Activated T-cell treated with anti-CD3 and anti-CD28 coated beads, Interleukin-2, amount 50 U/mL, for 72 hours (primary cell): ENCODE measurements around the gene C12orf54. TPM values are rescaled to one million over a fixed set of nuclear protein-coding genes. Genes with fewer than 3 reads are reported as not detected.
A peak's percentile ranks its signal among the peaks of the same experiment; 100 is the strongest.
"Not testable (repeated sequence)": the region's sequence is repeated elsewhere in the genome, so short reads cannot be mapped to it uniquely, and the experiment has no call there.

Experiments
- ATAC-seq, 2 donors: fragments of 150-1000 bp; cut with Tn5 transposase; replicated peaks in 1 of 2; 2 replicates each; pipeline ENCODE4 v1.10.0; 2021; ENCODE audit warnings: moderate library complexity in 2 of 2, mild to moderate bottlenecking in 1 of 2
- DNase-seq, 2 donors: peaks; one replicate each; pipeline ENCODE4 v3.0.0; 2021 to 2022; ENCODE audit warnings: mixed read lengths in 1 of 2
- H3K27ac Mint-ChIP-seq: one replicate; pipeline ENCODE4 v1.8.0; 2022; ENCODE audit warnings: mild to moderate bottlenecking, moderate library complexity, mixed read lengths
- H3K27me3 Mint-ChIP-seq: one replicate; pipeline ENCODE4 v1.8.0; 2022; ENCODE audit warnings: low read depth, mixed read lengths
- H3K36me3 Mint-ChIP-seq, 2 donors: one replicate each; pipeline ENCODE4 v1.8.0; 2022; ENCODE audit warnings: mixed read lengths in 2 of 2, mild to moderate bottlenecking in 1 of 2; ENCODE audit not compliant: insufficient read depth in 2 of 2
- H3K4me1 Mint-ChIP-seq: one replicate; pipeline ENCODE4 v1.8.0; 2022; ENCODE audit warnings: low read depth, mixed read lengths
- H3K4me3 Mint-ChIP-seq, 2 donors: one replicate each; pipeline ENCODE4 v1.8.0; 2022; ENCODE audit warnings: mild to moderate bottlenecking in 2 of 2, mixed read lengths in 2 of 2, moderate library complexity in 2 of 2
- H3K9me3 Mint-ChIP-seq, 2 donors: one replicate each; pipeline ENCODE4 v1.8.0; 2022; ENCODE audit warnings: mixed read lengths in 2 of 2
- total RNA-seq, 2 donors: library from RNA; stranded (reverse); gene quantifications; one replicate each; pipeline ENCODE4 v1.2.3, GENCODE V29; 2022

The C12orf54 gene
- total RNA-seq, 2 donors from 2014 or later, result 0.77 TPM; not detected in 1

- not testable (repeated sequence) for ATAC-seq, H3K4me3 Mint-ChIP-seq, H3K27ac Mint-ChIP-seq, H3K9me3 Mint-ChIP-seq, H3K4me1 Mint-ChIP-seq, H3K36me3 Mint-ChIP-seq, H3K27me3 Mint-ChIP-seq, DNase-seq
Observed at GRCh38 chr12:48520381-48520780, 38.1 kb downstream of the C12orf54 start.

- no peaks in the 10 kb centered on the region for H3K9me3 Mint-ChIP-seq
- ATAC-seq, result no peak
- H3K4me1 Mint-ChIP-seq, result no peaks in the 10 kb centered on the region
- H3K27ac Mint-ChIP-seq, result no peak within 1 kb of the TSS
- no peak for DNase-seq
- no peak within 1 kb of the TSS for H3K4me3 Mint-ChIP-seq
- H3K36me3 Mint-ChIP-seq, result no peaks in the 10 kb centered on the region
- H3K27me3 Mint-ChIP-seq, result peaks cover 5% of the 10 kb centered on the region
Observed at GRCh38 chr12:48525332-48525731, 43.0 kb downstream of the C12orf54 start, which contains the start of gene OR8S1. Gene OR8S1 (plus strand): TSS chr12:48525632. CDS start chr12:48525632, 0 bp downstream.

GRCh38 chr12:48527891-48528670 is 45.8 kb downstream of the C12orf54 start:
- no peak overlapping the region for H3K27ac Mint-ChIP-seq
- ATAC-seq (no peak), DNase-seq (no peak)
- peaks cover 11% of the 10 kb centered on the region for H3K4me1 Mint-ChIP-seq
- no peaks in the 10 kb centered on the region for H3K36me3 Mint-ChIP-seq
- no peaks in the 10 kb centered on the region for H3K9me3 Mint-ChIP-seq
- no peak overlapping the region for H3K4me3 Mint-ChIP-seq
- H3K27me3 Mint-ChIP-seq, result peaks cover 5% of the 10 kb centered on the region

GRCh38 chr12:48532601-48533000 is 50.3 kb downstream of the C12orf54 start:
- H3K9me3 Mint-ChIP-seq, result no peaks in the 10 kb centered on the region
- peaks cover 13% of the 10 kb centered on the region for H3K4me1 Mint-ChIP-seq
- H3K4me3 Mint-ChIP-seq, result no peak overlapping the region
- no peak for DNase-seq
- H3K36me3 Mint-ChIP-seq, result peaks cover 0 to 7% of the 10 kb centered on the region in 2 donors
- no peak overlapping the region for H3K27ac Mint-ChIP-seq
- ATAC-seq, result no peak
- H3K27me3 Mint-ChIP-seq, result no peaks in the 10 kb centered on the region

- Mint-ChIP-seq H3K27me3 (no peaks in the 10 kb centered on the region), H3K36me3 (peaks cover 0 to 10% of the 10 kb centered on the region in 2 donors), H3K9me3 (no peaks in the 10 kb centered on the region), H3K4me3 (no peak overlapping the region), H3K4me1 (peaks cover 38% of the 10 kb centered on the region), H3K27ac (no peak overlapping the region)
- DNase-seq, result no peak
- no peak for ATAC-seq
Observed at GRCh38 chr12:48536602-48537001, 54.3 kb downstream of the C12orf54 start.

- Mint-ChIP-seq H3K36me3 (peaks cover 0 to 3% of the 10 kb centered on the region in 2 donors), H3K27ac (no peak overlapping the region), H3K27me3 (peaks cover 10% of the 10 kb centered on the region), H3K4me1 (peaks cover 33% of the 10 kb centered on the region), H3K4me3 (no peak overlapping the region), H3K9me3 (no peaks in the 10 kb centered on the region)
- peak; percentile 33 to 60 for DNase-seq
- no peak for ATAC-seq
Observed at GRCh38 chr12:48542300-48542928, 60.1 kb downstream of the C12orf54 start.

- H3K36me3 Mint-ChIP-seq, result peaks cover 0 to 2% of the 10 kb centered on the region in 2 donors
- ATAC-seq (no peak), DNase-seq (no peak)
- H3K4me3 Mint-ChIP-seq, result no peak overlapping the region
- H3K27me3 Mint-ChIP-seq, result peaks cover 10% of the 10 kb centered on the region
- no peak overlapping the region for H3K27ac Mint-ChIP-seq
- peaks cover 2 to 4% of the 10 kb centered on the region in 2 donors for H3K9me3 Mint-ChIP-seq
- H3K4me1 Mint-ChIP-seq, result peaks cover 13% of the 10 kb centered on the region
Observed at GRCh38 chr12:48545833-48546469, 63.7 kb downstream of the C12orf54 start.

Other genes with a start within 250 kb of the C12orf54 start
- gene ZNF641, start 131.6 kb upstream of the C12orf54 start, total RNA-seq, result 10 to 100 TPM; 11.9 to 13.4 TPM
- gene ANP32D, start 9.9 kb upstream of the C12orf54 start, total RNA-seq, result not detected
- gene OR8S1, start 43.1 kb downstream of the C12orf54 start, total RNA-seq, result not detected
- gene LALBA, start 87.5 kb downstream of the C12orf54 start, total RNA-seq, result not detected
- 100 to 1,000 TPM in 1 of 2 donors, 10 to 100 TPM in 1; 74.2 to 101 TPM for gene KANSL2, start 199.7 kb downstream of the C12orf54 start, total RNA-seq
- 100 to 1,000 TPM in 1 of 2 donors, 10 to 100 TPM in 1; 96.6 to 102 TPM for gene CCNT1, start 234.2 kb downstream of the C12orf54 start, total RNA-seq